HepG2 (cell line): ENCODE measurements around the gene SNRNP27. TPM values are rescaled to one million over a fixed set of nuclear protein-coding genes. Genes with fewer than 3 reads are reported as not detected.

Source experiments
- ARID5B ChIP-seq: IDR thresholded peaks from 2 replicates; pipeline ENCODE4 v1.4.0; 2020; ENCODE audit warnings: mild to moderate bottlenecking, missing genetic modification reagents
- BCL6 ChIP-seq: IDR thresholded peaks from 2 replicates; pipeline ENCODE4 v1.6.1; 2016; ENCODE audit warnings: missing genetic modification reagents, missing compliant biosample characterization
- MATR3 ChIP-seq: sonication (generic); formaldehyde crosslinking; IDR thresholded peaks from 2 replicates; pipeline ENCODE4 v1.4.0; 2020; ENCODE audit warnings: missing genetic modification reagents
- NR3C1 ChIP-seq: sonication (generic); formaldehyde crosslinking; IDR thresholded peaks from 2 replicates; pipeline ENCODE4 v1.4.0; 2020; ENCODE audit warnings: missing genetic modification reagents
- RARA ChIP-seq: IDR thresholded peaks from 2 replicates; pipeline ENCODE4 v1.6.1; 2016; ENCODE audit warnings: missing genetic modification reagents, missing compliant biosample characterization
- REXO4 ChIP-seq: sonication (generic); formaldehyde crosslinking; IDR thresholded peaks from 2 replicates; pipeline ENCODE4 v1.8.0; 2022; ENCODE audit warnings: missing genetic modification reagents, mild to moderate bottlenecking, borderline replicate concordance
- SRSF4 ChIP-seq: fragments of 200-400 bp; formaldehyde crosslinking; IDR thresholded peaks from one replicate; pipeline ENCODE4 v1.6.1; 2018; ENCODE audit warnings: mild to moderate bottlenecking, low read depth, low read length, moderate library complexity; ENCODE audit not compliant: poor library complexity, severe bottlenecking
- THAP8 ChIP-seq: sonication (generic); formaldehyde crosslinking; IDR thresholded peaks from 2 replicates; pipeline ENCODE4 v1.5.1; 2020; ENCODE audit warnings: missing genetic modification reagents, mild to moderate bottlenecking, borderline replicate concordance
- ZNF33A ChIP-seq: sonication (generic); formaldehyde crosslinking; IDR thresholded peaks from 2 replicates; pipeline ENCODE4 v1.5.1; 2020; ENCODE audit warnings: missing genetic modification reagents, mild to moderate bottlenecking, moderate library complexity, borderline replicate concordance
- polyA plus RNA-seq, 8 experiments: library from polyadenylated mRNA; depleted of rRNA in 3 of 8; stranded (reverse) in 7 of 8; unstranded in 1 of 8; fragments of >200 nt; fragmentation: Illumina TruSeq in 4 of 8; extraction: Trizol in 4 of 8; gene quantifications; 2 replicates each; pipeline versions ENCODE4 v1.2.1 to v1.2.3, GENCODE V29; 2011 to 2016; ENCODE audit warnings: low read depth in 4 of 8, missing spikeins in 1 of 8, mixed read lengths in 1 of 8; ENCODE audit not compliant: insufficient read depth in 1 of 8
- total RNA-seq, 5 experiments: library from RNA; depleted of rRNA; stranded (reverse); fragments of >200 nt; fragmentation: Illumina TruSeq; extraction: Trizol; gene quantifications; 2 replicates each; pipeline ENCODE4 v1.2.3, GENCODE V29; 2016; ENCODE audit warnings: low read depth in 1 of 5
- TF ChIP-seq, protein P1 (sequence below): sonication (generic); formaldehyde crosslinking; IDR thresholded peaks from 2 replicates; pipeline ENCODE4 v1.4.0; 2020; ENCODE audit warnings: missing genetic modification reagents
- TF ChIP-seq, protein P2 (sequence below), 2 experiments: IDR thresholded peaks; 2 replicates each; pipeline ENCODE4 v1.6.1; 2011 to 2012; ENCODE audit warnings: low read length in 2 of 2, borderline replicate concordance in 1 of 2, low read depth in 1 of 2, mild to moderate bottlenecking in 1 of 2, moderate library complexity in 1 of 2
- TF ChIP-seq, protein P3 (sequence below): sonication (generic); formaldehyde crosslinking; IDR thresholded peaks from 2 replicates; pipeline ENCODE4 v1.4.0; 2020; ENCODE audit warnings: missing genetic modification reagents
- TF ChIP-seq, protein P4 (sequence below): sonication (generic); formaldehyde crosslinking; IDR thresholded peaks from 2 replicates; pipeline ENCODE4 v1.5.0; 2020; ENCODE audit warnings: missing genetic modification reagents

The SNRNP27 gene
- total and polyA plus RNA-seq, 2 of the 13 experiments (the other 11 are each of a cell fraction or from before 2014, with no cell fraction given) = 49.8 to 54.6 TPM

GRCh38 chr2:69914164-69914949, 20.6 kb downstream of the SNRNP27 start (continued):
- TF ChIP-seq, protein P1, sequence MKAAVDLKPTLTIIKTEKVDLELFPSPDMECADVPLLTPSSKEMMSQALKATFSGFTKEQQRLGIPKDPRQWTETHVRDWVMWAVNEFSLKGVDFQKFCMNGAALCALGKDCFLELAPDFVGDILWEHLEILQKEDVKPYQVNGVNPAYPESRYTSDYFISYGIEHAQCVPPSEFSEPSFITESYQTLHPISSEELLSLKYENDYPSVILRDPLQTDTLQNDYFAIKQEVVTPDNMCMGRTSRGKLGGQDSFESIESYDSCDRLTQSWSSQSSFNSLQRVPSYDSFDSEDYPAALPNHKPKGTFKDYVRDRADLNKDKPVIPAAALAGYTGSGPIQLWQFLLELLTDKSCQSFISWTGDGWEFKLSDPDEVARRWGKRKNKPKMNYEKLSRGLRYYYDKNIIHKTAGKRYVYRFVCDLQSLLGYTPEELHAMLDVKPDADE (CRISPR knock-in tag) = no peak
- TF ChIP-seq SRSF4 (no peak), NR3C1 (CRISPR knock-in tag) (0 out of 2 replicates have a peak, but pooled peaks have one; percentile 13), ARID5B (peak; percentile 76), ZNF33A (CRISPR knock-in tag) (peak; percentile 58; the same call in 1 of the 2 replicates), MATR3 (CRISPR knock-in tag) (no peak), THAP8 (CRISPR knock-in tag) (peak; percentile 90; the same call in 1 of the 2 replicates), REXO4 (CRISPR knock-in tag) (peak; percentile 92), RARA (CRISPR knock-in tag) (peak; percentile 58), BCL6 (CRISPR knock-in tag) (peak; percentile 76)
- TF ChIP-seq, protein P2, sequence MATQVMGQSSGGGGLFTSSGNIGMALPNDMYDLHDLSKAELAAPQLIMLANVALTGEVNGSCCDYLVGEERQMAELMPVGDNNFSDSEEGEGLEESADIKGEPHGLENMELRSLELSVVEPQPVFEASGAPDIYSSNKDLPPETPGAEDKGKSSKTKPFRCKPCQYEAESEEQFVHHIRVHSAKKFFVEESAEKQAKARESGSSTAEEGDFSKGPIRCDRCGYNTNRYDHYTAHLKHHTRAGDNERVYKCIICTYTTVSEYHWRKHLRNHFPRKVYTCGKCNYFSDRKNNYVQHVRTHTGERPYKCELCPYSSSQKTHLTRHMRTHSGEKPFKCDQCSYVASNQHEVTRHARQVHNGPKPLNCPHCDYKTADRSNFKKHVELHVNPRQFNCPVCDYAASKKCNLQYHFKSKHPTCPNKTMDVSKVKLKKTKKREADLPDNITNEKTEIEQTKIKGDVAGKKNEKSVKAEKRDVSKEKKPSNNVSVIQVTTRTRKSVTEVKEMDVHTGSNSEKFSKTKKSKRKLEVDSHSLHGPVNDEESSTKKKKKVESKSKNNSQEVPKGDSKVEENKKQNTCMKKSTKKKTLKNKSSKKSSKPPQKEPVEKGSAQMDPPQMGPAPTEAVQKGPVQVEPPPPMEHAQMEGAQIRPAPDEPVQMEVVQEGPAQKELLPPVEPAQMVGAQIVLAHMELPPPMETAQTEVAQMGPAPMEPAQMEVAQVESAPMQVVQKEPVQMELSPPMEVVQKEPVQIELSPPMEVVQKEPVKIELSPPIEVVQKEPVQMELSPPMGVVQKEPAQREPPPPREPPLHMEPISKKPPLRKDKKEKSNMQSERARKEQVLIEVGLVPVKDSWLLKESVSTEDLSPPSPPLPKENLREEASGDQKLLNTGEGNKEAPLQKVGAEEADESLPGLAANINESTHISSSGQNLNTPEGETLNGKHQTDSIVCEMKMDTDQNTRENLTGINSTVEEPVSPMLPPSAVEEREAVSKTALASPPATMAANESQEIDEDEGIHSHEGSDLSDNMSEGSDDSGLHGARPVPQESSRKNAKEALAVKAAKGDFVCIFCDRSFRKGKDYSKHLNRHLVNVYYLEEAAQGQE (IDR thresholded peaks at IDR 0.05; ENCODE audit: borderline replicate concordance in 1 of 2, low read depth in 1 of 2, low read length in 2 of 2) = peak in 1 of 2 experiments; percentile 61; a peak in 1 of 4 replicates
- TF ChIP-seq, protein P3, sequence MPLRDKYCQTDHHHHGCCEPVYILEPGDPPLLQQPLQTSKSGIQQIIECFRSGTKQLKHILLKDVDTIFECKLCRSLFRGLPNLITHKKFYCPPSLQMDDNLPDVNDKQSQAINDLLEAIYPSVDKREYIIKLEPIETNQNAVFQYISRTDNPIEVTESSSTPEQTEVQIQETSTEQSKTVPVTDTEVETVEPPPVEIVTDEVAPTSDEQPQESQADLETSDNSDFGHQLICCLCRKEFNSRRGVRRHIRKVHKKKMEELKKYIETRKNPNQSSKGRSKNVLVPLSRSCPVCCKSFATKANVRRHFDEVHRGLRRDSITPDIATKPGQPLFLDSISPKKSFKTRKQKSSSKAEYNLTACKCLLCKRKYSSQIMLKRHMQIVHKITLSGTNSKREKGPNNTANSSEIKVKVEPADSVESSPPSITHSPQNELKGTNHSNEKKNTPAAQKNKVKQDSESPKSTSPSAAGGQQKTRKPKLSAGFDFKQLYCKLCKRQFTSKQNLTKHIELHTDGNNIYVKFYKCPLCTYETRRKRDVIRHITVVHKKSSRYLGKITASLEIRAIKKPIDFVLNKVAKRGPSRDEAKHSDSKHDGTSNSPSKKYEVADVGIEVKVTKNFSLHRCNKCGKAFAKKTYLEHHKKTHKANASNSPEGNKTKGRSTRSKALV = 0 out of 2 replicates have a peak, but pooled peaks have one; percentile 40
- TF ChIP-seq, protein P4, sequence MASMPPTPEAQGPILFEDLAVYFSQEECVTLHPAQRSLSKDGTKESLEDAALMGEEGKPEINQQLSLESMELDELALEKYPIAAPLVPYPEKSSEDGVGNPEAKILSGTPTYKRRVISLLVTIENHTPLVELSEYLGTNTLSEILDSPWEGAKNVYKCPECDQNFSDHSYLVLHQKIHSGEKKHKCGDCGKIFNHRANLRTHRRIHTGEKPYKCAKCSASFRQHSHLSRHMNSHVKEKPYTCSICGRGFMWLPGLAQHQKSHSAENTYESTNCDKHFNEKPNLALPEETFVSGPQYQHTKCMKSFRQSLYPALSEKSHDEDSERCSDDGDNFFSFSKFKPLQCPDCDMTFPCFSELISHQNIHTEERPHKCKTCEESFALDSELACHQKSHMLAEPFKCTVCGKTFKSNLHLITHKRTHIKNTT = no peak
